ENCODE data around the gene DHH.

Gene DHH

GRCh38 chr12:49138587-49138986, 44.0 kb upstream of the DHH start (continued):
- TF ChIP-seq ZBTB26 (tag by site-specific recombination; optimal IDR thresholded peaks at IDR 0.05) (no peak), ZIC2 (tag by site-specific recombination; IDR thresholded peaks at IDR 0.05) (no peak), ZBTB48 (tag by site-specific recombination; IDR thresholded peaks at IDR 0.05) (no peak), ZNF549 (tag by site-specific recombination; IDR thresholded peaks at IDR 0.05) (no peak), ZNF560 (tag by site-specific recombination; IDR thresholded peaks at IDR 0.05; ENCODE audit: borderline replicate concordance) (no peak), REPIN1 (tag by site-specific recombination; IDR thresholded peaks at IDR 0.05; ENCODE audit: low read depth) (no peak), ZXDB (tag by site-specific recombination; IDR thresholded peaks at IDR 0.05) (no peak), ZFHX2 (tag by site-specific recombination; conservative IDR thresholded peaks at IDR 0.05) (no peak), ZBTB10 (tag by site-specific recombination; IDR thresholded peaks at IDR 0.05) (no peak)

- ChIA-PET POLR2A (no interaction called here), CTCF (interaction anchor here (0.6 kb wide), 2 partner anchors 37 to 62 kb away, joined by 3 to 5 read pairs; no protein-coding TSS in a partner anchor)
- H3K4me1 ChIP-seq (ENCODE audit: control insufficient read depth, insufficient read depth, low read length) = peaks cover 16% of the 10 kb centered on the region
- H3K4me3 ChIP-seq (ENCODE audit: low read depth, low read length) = no peak overlapping the region
- H3K9me3 ChIP-seq (ENCODE audit: control insufficient read depth, insufficient read depth, low read depth, low read length) = no peaks in the 10 kb centered on the region
- H3K36me3 ChIP-seq (ENCODE audit: control insufficient read depth in 2 of 2, insufficient read depth in 1 of 2, low read length in 2 of 2) = no peaks in the 10 kb centered on the region; a peak in 1 of 3 replicates
- TF ChIP-seq ZNF600 (tag by site-specific recombination; IDR thresholded peaks at IDR 0.05) (no peak), SALL2 (tag by site-specific recombination; IDR thresholded peaks at IDR 0.05; ENCODE audit: borderline replicate concordance) (no peak), ZNF677 (tag by site-specific recombination; IDR thresholded peaks at IDR 0.05) (no peak), ZNF37A (tag by site-specific recombination; IDR thresholded peaks at IDR 0.05) (no peak), HOXD13 (CRISPR knock-in tag; IDR thresholded peaks at IDR 0.05; ENCODE audit: borderline replicate concordance) (no peak), ZNF423 (tag by site-specific recombination; IDR thresholded peaks at IDR 0.05) (no peak), ZIC2 (tag by site-specific recombination; IDR thresholded peaks at IDR 0.05) (no peak), ZNF146 (tag by site-specific recombination; IDR thresholded peaks at IDR 0.05) (no peak), ZNF274 (IDR thresholded peaks at IDR 0.05; ENCODE audit: low read length) (no peak), ZNF274 (tag by site-specific recombination; IDR thresholded peaks at IDR 0.05; ENCODE audit: borderline replicate concordance) (no peak), ZNF560 (tag by site-specific recombination; IDR thresholded peaks at IDR 0.05; ENCODE audit: borderline replicate concordance) (no peak), BCL6B (tag by site-specific recombination; IDR thresholded peaks at IDR 0.05) (no peak), ZNF530 (tag by site-specific recombination; IDR thresholded peaks at IDR 0.05; ENCODE audit: low read depth) (no peak), ZNF776 (tag by site-specific recombination; IDR thresholded peaks at IDR 0.05; ENCODE audit: borderline replicate concordance) (no peak), ZNF16 (tag by site-specific recombination; IDR thresholded peaks at IDR 0.05; ENCODE audit: low read depth) (no peak), ZNF529 (tag by site-specific recombination; IDR thresholded peaks at IDR 0.05; ENCODE audit: insufficient replicate concordance) (no peak)
- H3K27ac ChIP-seq (ENCODE audit: extremely low read depth, low read depth, low read length) = no peak overlapping the region
Measured at GRCh38 chr12:49137476-49137875, 42.9 kb upstream of the DHH start.
